ENCODE results near the gene MUC6.

DNA sequence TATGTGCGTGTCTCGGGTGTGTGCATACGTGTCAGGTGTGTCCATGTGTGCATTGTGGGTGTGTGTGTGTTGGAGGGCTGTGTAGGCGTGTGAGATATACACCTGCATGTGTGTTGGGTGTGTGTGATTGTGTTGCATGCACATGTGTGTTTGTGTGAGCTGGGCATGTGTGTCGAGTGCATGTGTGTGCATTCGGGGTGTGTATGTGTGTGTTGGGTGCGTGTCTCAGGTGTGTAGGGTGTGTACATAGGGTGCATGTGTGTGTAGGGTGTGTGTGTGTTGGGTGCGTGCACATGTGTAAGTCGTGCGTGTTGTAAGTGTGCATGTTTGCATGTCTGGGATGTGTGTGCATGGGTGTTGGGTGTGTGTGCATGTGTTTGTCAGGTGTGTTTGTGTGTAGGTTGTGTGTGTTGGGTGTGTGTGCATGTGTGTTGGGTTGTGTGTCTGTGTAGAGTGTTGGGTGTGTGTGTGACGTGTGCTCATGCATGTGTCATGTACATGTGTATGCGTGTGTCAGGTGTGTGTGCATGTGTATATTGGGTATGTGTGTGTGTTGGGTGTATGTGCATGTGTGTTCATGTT is 4.1 kb downstream of the MUC6 start:
- TF ChIP-seq POLR2A (IDR thresholded peaks at IDR 0.05), result no peak
- TF ChIP-seq, protein P1, sequence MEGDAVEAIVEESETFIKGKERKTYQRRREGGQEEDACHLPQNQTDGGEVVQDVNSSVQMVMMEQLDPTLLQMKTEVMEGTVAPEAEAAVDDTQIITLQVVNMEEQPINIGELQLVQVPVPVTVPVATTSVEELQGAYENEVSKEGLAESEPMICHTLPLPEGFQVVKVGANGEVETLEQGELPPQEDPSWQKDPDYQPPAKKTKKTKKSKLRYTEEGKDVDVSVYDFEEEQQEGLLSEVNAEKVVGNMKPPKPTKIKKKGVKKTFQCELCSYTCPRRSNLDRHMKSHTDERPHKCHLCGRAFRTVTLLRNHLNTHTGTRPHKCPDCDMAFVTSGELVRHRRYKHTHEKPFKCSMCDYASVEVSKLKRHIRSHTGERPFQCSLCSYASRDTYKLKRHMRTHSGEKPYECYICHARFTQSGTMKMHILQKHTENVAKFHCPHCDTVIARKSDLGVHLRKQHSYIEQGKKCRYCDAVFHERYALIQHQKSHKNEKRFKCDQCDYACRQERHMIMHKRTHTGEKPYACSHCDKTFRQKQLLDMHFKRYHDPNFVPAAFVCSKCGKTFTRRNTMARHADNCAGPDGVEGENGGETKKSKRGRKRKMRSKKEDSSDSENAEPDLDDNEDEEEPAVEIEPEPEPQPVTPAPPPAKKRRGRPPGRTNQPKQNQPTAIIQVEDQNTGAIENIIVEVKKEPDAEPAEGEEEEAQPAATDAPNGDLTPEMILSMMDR (IDR thresholded peaks at IDR 0.05), result no peak

Data from testis (tissue), 2 donors.